Measurements from ENCODE around the gene ZNF398.

- TF ChIP-seq CTCF (IDR thresholded peaks at IDR 0.05; ENCODE audit: insufficient read depth, low read depth, low read length), result no peak
- no peak for TF ChIP-seq EZH2 (IDR thresholded peaks at IDR 0.05; ENCODE audit: insufficient read depth, low read length)
These were observed 750 bp downstream of the ZNF398 start for GRCh38 chr7:149147752-149148653.

All from astrocyte (in vitro differentiated cells and primary cell).